GM04503 (cell line): ENCODE results near the gene RHOU.

Experiments used
- DNase-seq: peaks from one replicate; pipeline ENCODE4 v3.0.0-alpha.2; 2012; ENCODE audit warnings: low read depth

The RHOU gene

DNA sequence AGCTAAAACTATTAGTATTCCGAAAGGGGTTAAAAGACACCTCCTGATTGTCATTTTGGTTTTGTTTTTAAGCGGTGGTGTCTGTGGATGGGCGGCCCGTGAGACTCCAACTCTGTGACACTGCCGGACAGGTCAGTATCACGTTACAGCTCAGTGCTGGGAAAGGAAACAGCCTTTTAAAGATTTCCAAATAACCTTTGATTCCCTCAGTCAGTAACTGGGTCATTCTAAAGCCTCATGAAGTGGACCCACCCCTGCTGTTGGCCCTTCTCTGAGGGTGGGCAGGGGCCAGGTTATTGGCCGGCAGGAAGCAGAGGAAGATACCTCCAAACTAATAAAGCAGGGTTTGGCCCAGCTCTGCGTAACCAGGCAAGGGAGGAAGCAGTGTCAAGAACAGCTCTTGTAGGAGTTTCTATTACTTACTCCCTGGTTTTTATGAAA lies 2.3 kb downstream of the RHOU start:
- no peak for DNase-seq

DNA sequence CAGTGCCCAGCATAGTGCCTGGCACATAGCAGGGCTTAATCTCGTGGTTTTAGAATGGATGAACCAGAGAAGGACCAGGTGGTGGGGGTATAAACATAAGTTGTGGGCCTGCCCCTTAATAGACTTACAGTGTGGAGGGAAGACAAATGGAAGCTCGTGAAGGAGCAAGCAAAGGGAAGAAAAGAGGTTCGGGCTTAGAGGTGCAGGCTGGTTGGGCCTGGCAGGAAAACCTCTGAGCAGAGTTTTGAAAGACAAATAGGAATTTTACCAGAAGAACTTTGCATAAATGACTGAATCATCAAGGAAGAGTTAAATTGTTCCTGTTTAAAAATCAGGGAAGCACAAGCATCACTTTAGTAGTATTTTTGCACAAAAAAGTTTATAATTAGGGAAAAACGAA lies 4.5 kb downstream of the RHOU start:
- DNase-seq, result no peak

- DNase-seq, result no peak
Measured at GRCh38 chr1:228740543-228741317, 5.5 kb downstream of the RHOU start.

DNA sequence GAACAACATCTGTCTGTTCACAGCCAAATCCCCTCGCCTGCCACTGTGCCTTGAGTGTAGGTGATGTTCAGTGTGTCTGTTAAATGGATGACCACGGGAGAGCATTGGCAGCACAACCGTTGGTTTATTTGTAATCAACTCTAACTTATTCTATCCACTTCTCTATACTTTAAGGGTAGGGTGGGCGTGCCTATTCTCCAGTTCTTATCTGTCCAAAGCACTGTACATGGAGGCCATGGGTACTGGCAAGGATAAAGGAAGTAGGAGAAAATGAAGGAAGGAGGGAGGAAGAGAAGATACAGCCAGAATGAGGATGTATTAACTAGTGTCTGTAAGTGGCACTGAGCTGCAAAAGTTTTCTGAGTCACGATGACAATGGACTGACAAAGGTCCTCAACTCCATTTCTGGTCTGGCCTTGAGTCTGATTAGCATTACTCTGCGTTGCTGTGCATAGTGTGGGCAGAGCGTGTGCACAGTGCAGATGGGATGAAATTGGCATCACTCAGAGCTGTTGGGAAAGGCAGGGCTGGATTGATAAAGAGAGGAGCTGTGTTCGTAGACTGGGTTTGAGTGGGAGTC lies 7.1 kb downstream of the RHOU start:
- no peak for DNase-seq

DNA sequence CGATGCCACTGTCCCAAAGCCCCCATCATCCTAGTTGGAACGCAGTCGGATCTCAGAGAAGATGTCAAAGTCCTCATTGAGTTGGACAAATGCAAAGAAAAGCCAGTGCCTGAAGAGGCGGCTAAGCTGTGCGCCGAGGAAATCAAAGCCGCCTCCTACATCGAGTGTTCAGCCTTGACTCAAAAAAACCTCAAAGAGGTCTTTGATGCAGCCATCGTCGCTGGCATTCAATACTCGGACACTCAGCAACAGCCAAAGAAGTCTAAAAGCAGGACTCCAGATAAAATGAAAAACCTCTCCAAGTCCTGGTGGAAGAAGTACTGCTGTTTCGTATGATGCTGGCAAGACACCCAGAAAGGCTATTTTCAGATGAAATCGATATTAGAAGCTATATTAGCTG lies 8.1 kb downstream of the RHOU start:
- no peak for DNase-seq

- DNase-seq, result no peak
Measured at GRCh38 chr1:228744356-228744755, 9.1 kb downstream of the RHOU start.

DNA sequence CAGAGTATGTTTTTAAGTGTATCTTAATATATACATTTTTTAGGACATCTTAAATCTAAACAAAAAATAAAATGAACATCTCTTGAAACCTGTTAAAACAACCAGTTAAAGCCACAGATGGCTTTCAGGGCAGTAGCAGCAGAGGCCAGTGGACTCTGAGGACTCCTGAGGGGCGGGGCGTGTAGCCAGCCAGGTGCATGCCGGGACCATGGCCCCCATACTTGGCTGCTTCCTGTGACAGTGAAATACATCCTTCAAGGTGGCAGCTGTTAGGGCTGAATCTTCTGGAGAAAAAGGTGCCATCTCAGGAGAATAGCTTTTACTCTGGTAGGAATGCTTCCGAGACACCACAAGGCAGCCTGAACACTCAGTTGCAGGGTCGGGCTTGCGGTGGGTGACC lies 9.6 kb downstream of the RHOU start:
- no peak for DNase-seq

DNA sequence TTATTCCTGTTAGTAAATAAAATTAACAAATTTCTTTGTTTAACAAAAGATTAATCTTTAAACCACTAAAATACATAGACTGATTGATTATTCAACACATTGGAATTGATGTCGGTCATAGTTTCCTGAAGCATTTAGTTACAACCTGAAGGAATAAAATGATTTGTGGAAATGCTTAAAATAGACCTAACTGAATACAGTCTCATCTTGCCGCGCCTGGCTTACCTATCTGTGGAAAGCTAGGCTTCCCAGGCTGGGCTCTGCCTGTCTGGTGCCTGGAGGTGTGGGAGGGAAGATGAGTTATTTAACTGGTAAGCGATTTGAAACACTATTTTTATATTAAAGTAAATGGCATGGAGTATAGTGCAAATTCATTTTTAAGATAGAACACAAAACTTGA lies 10.2 kb downstream of the RHOU start:
- DNase-seq, result no peak

GRCh38 chr1:228747301-228747935 lies 12.1 kb downstream of the RHOU start:
- no peak for DNase-seq

GRCh38 chr1:228748029-228748428 lies 12.8 kb downstream of the RHOU start:
- DNase-seq, result no peak

- DNase-seq, result no peak
Measured at GRCh38 chr1:228748431-228748830, 13.2 kb downstream of the RHOU start.

DNA sequence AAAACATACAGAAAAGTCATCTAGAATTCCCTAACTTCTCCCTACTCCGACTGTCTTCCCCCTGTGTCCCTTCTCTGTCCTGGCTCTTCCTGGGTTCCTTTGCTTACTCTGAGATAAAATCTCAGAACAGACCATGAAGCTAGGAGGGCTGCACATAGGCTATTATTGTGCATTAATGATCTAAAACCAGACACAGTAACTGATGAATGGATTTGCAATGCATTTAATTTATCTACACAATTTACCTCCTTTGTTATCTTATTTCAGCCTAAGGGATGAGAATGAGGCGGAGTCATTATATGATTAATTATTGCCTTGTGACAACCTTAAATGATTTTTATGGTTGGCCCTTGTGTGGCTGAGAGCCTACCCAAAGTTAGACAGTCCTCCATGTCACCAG lies 14.5 kb downstream of the RHOU start:
- DNase-seq, result no peak

DNA sequence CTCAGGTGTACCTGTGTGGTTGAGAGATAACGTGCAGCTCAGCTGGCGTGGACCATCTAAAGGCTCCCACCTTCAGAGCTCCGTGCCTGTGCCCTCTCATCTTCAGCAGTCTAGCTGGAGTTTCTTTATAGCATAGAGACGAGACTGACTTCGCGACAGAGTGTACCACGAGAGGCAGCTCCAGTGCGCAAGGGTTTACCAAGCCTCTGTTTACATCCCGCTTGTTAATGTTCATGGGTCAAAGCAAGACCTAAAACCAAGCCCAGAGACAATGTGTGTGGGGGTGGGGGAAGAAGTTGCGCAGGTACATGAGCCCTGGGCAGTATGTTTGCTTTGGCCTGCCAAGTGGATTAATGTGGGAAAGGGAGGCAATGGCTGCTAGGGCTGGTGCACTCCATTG lies 15.6 kb downstream of the RHOU start:
- no peak for DNase-seq

GRCh38 chr1:228751360-228752098 lies 16.2 kb downstream of the RHOU start:
- DNase-seq, result no peak

DNA sequence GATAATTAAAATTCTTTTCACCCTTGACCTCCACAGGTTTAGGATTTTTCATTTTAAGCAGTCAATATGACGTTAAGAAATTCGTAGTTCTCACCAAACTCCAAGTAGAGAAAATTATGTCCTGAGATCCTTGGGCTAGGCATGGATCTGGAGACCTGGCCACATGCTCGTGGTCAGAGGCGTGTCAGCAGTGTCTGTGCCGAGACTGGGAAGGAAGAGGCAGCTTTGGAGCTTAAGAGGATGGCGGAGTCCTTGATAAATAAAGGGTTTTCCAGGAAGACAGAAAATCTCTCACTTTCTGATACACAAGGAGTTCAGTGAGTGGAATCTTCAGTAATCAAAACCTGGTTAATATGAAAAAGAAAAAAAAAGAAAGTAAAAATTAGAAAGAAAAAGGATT lies 17.0 kb downstream of the RHOU start:
- DNase-seq, result no peak

- peak; percentile 29 for DNase-seq
Measured at GRCh38 chr1:228752675-228753265, 17.5 kb downstream of the RHOU start.

DNA sequence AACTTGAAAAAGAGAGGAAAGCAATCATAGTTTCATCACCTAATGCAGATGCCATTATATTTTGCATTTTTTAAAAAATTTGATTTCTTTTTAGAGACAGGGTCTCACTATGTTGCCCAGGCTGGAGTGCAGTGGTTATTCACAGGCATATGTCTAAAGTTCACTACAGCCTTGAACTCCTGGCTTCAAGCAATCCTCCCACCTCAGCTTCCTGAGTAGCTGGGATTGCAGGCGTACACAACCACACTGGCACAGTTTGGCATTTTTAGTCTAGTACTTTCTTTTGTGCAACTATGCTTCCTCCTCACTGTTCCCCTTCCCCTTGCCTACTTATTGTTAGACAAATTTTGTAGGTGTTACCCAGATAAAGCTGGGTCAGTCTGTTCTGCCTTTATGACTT lies 18.0 kb downstream of the RHOU start:
- no peak for DNase-seq

GRCh38 chr1:228753786-228754360 lies 18.6 kb downstream of the RHOU start:
- no peak for DNase-seq

DNA sequence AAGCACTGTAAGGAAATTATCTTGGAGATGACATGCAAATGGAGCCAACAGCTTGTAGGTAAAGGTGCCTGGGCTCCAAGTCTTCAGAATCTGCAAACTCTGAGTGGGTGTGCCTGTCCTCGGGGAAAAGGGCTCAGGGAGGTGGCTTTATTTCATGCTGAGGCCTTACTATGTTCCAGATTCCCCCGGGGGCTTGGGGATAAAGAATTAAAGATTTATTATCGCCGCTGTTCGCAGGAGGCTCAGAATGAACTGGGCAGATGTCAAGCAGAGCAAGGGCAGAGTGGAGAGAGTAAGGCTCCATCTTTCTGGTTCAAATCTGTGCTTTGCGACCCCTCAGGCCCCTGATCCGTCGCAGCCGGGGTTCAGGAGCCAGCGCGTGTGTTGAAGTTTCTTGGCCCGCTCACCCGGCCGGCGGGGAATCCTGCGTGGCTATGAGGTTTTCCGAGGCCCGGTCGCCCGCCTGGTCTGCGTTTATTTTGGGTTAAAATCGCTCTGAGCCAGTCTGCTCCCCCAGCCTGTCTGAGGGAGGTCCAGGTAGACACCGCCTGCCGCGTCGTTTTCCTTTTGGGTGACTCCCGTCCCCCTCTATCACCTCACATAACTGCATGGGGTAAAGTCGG lies 19.5 kb downstream of the RHOU start:
- no peak for DNase-seq

GRCh38 chr1:228755800-228756199 lies 20.5 kb downstream of the RHOU start:
- no peak for DNase-seq

DNA sequence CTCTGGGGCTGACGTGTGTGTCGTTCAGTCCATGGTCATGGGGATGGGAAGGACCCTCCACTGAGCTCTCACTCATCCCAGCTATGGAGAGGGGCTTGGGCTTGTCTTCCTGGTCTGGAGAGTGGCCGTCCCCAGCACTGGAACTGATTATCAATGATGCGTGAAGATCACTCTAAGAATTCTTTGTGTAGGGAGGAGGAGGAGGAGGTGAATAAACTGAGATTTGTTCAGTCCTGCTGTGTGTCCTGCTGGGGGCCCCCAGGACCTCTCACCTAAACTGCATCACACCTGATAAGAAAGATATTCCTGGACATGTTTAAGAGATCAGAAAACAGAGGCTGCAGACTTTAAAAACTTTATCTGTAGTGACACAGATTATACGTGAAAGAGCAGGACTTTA lies 21.2 kb downstream of the RHOU start:
- no peak for DNase-seq

- DNase-seq, result no peak
Measured at GRCh38 chr1:228758447-228758846, 23.2 kb downstream of the RHOU start.
